Uterus (tissue), 2 donors: Measurements from ENCODE around the gene HMX1.

Source experiments
- CTCF ChIP-seq, 4 experiments: fragments of 200-600 bp in 2 of 4; fragments of 450-650 bp in 2 of 4; sonication (generic) in 2 of 4; IDR thresholded peaks; one replicate each; pipeline ENCODE4 v1.5.1; 2016 to 2019; ENCODE audit warnings: antibody characterized with exemption in 4 of 4, mild to moderate bottlenecking in 2 of 4, moderate library complexity in 1 of 4
- POLR2A ChIP-seq, 2 donors: fragments of 450-650 bp; IDR thresholded peaks; one replicate each; pipeline ENCODE4 v1.6.1; 2016; ENCODE audit warnings: antibody characterized with exemption in 2 of 2, mild to moderate bottlenecking in 1 of 2, moderate library complexity in 1 of 2

GRCh38 chr4:8912506-8912905, 40.9 kb upstream of the HMX1 start:
- TF ChIP-seq CTCF (IDR thresholded peaks at IDR 0.05), result no peak
- no peak for TF ChIP-seq POLR2A (IDR thresholded peaks at IDR 0.05)
